K562 treated with DMSO at 1 percent for 12 hours (cell line): ENCODE results near the gene ZNF280B. TPM values are rescaled to one million over a fixed set of nuclear protein-coding genes. Genes with fewer than 3 reads are reported as not detected.

Experiments
- total RNA-seq: library from RNA; unstranded; fragments of 300-600 nt; gene quantifications from 2 replicates; pipeline ENCODE4 v1.2.3, GENCODE V29; 2022; ENCODE audit not compliant: insufficient read depth

The ZNF280B gene
- total RNA-seq, result 3.1 and 16.9 TPM in 2 replicates

GRCh38 chr22:22508274-22509176 is at the start of gene ZNF280B:
TSS of gene ZNF280B (minus strand) at chr22:22508742. CDS start at chr22:22489398, 19,344 bp downstream.

GRCh38 chr22:22520020-22520656 is 11.6 kb upstream of the ZNF280B start, which contains the start of gene ZNF280A:
TSS of gene ZNF280A (minus strand) at chr22:22520270. CDS start at chr22:22515630, 4,640 bp downstream.

Other genes starting within 250 kb of the ZNF280B start
- 25.5 and 49.5 TPM in 2 replicates for gene ZNF280A, start 11.5 kb upstream of the ZNF280B start, total RNA-seq
- 1,097 and 1,732 TPM in 2 replicates for gene PRAME, start 50.5 kb upstream of the ZNF280B start, total RNA-seq
- gene GGTLC2, start 135.9 kb upstream of the ZNF280B start, total RNA-seq, result not detected in 2 replicates